HG02588 (cell line): ENCODE measurements around the gene CEP128.

Experiments used
- ATAC-seq: cut with Tn5 transposase; IDR thresholded peaks from one replicate; pipeline ENCODE4 v1.9.1; 2021; ENCODE audit warnings: mild to moderate bottlenecking, moderate library complexity; ENCODE audit not compliant: unreplicated experiment

The CEP128 gene

GRCh38 chr14:80906336-80906735, 35.2 kb downstream of the CEP128 start:
- no peak for ATAC-seq

GRCh38 chr14:80902608-80903007, 38.9 kb downstream of the CEP128 start:
- no peak for ATAC-seq

- ATAC-seq: no peak
Observed at GRCh38 chr14:80901822-80902221, 39.7 kb downstream of the CEP128 start.

- no peak for ATAC-seq
Observed at GRCh38 chr14:80901260-80901659, 40.3 kb downstream of the CEP128 start.

- no peak for ATAC-seq
Observed at GRCh38 chr14:80872645-80873044, 68.9 kb downstream of the CEP128 start.

- ATAC-seq: no peak
Observed at GRCh38 chr14:80868260-80868659, 73.3 kb downstream of the CEP128 start.

GRCh38 chr14:80867798-80868197, 73.7 kb downstream of the CEP128 start:
- ATAC-seq: no peak

- ATAC-seq: no peak
Observed at GRCh38 chr14:80867091-80867490, 74.4 kb downstream of the CEP128 start.

GRCh38 chr14:80865565-80865964, 76.0 kb downstream of the CEP128 start:
- no peak for ATAC-seq

- ATAC-seq: no peak
Observed at GRCh38 chr14:80862983-80863382, 78.6 kb downstream of the CEP128 start.

- ATAC-seq: no peak
Observed at GRCh38 chr14:80862541-80862940, 79.0 kb downstream of the CEP128 start.

GRCh38 chr14:80850197-80850814, 91.2 kb downstream of the CEP128 start:
- no peak for ATAC-seq

GRCh38 chr14:80847070-80847469, 94.5 kb downstream of the CEP128 start:
- ATAC-seq: no peak

GRCh38 chr14:80845856-80846255, 95.7 kb downstream of the CEP128 start:
- no peak for ATAC-seq

GRCh38 chr14:80844872-80845271, 96.7 kb downstream of the CEP128 start:
- ATAC-seq: no peak

GRCh38 chr14:80839743-80840142, 101.8 kb downstream of the CEP128 start:
- no peak for ATAC-seq

- ATAC-seq: no peak
Observed at GRCh38 chr14:80809663-80810062, 131.9 kb downstream of the CEP128 start.

- no peak for ATAC-seq
Observed at GRCh38 chr14:80805136-80805535, 136.4 kb downstream of the CEP128 start.

GRCh38 chr14:80798878-80799277, 142.7 kb downstream of the CEP128 start:
- ATAC-seq: no peak

- no peak for ATAC-seq
Observed at GRCh38 chr14:80798211-80798610, 143.3 kb downstream of the CEP128 start.

- no peak for ATAC-seq
Observed at GRCh38 chr14:80792771-80793170, 148.8 kb downstream of the CEP128 start.

- ATAC-seq: no peak
Observed at GRCh38 chr14:80787876-80788275, 153.7 kb downstream of the CEP128 start.

- no peak for ATAC-seq
Observed at GRCh38 chr14:80784820-80785219, 156.7 kb downstream of the CEP128 start.
